Measurements from ENCODE around the gene TNNC1.

The TNNC1 gene

DNA sequence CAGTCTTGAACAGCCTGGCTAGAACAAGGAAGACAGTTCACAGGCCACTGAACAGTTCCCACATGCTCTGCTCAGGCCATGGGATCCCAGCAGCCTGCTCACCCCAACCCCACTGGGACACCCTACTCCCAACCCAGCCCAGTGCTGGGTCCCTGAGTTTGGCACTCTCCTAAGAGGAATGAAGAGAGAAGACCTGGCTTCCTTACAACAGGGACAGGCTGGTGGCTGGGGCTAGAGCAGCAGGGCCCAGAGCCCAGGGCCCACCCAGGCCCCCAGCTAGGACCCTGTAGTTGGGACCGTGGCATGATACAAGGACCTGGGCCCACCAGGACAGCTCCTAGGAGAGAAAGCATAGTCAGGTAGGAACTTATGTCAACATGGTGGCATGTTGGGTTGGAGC, 52.3 kb downstream of the TNNC1 start:
- no peak for DNase-seq (ENCODE audit: low read depth in 2 of 2)

All from stimulated activated CD8-positive, alpha-beta memory T cell treated with anti-CD3 and anti-CD28 coated beads, Interleukin-7, amount 100 ng/mL, for 4 hours (primary cell).